ENCODE measurements around the gene NINL.

The NINL gene

GRCh38 chr20:25489221-25489871, 96.0 kb downstream of the NINL start:
- Histone ChIP-seq H3K27me3 (ENCODE audit: control insufficient read depth, insufficient read depth, low read length) (no peaks in the 10 kb centered on the region), H3K79me2 (peaks cover 7% of the 10 kb centered on the region), H3K9ac (no peak overlapping the region), H3K4me2 (ENCODE audit: low read length) (no peak overlapping the region), H2AFZ (no peak overlapping the region), H3K4me3 (ENCODE audit: low read depth, low read length) (no peak overlapping the region), H3K27ac (no peak overlapping the region), H3K4me1 (no peaks in the 10 kb centered on the region), H3K9me3 (ENCODE audit: control insufficient read depth, low read length) (no peaks in the 10 kb centered on the region), H3K36me3 (ENCODE audit: control insufficient read depth, insufficient read depth, low read length) (no peaks in the 10 kb centered on the region)
- no peak for TF ChIP-seq CTCF (IDR thresholded peaks at IDR 0.05)

- no peak for TF ChIP-seq CTCF (IDR thresholded peaks at IDR 0.05)
- Histone ChIP-seq H2AFZ (no peak overlapping the region), H3K4me3 (ENCODE audit: low read depth, low read length) (no peak overlapping the region), H3K4me1 (no peaks in the 10 kb centered on the region), H3K27me3 (ENCODE audit: control insufficient read depth, insufficient read depth, low read length) (no peaks in the 10 kb centered on the region), H3K27ac (no peak overlapping the region), H3K9ac (no peak overlapping the region), H3K4me2 (ENCODE audit: low read length) (no peak overlapping the region), H3K9me3 (ENCODE audit: control insufficient read depth, low read length) (no peaks in the 10 kb centered on the region), H3K36me3 (ENCODE audit: control insufficient read depth, insufficient read depth, low read length) (no peaks in the 10 kb centered on the region), H3K79me2 (no peaks in the 10 kb centered on the region)
Observed at GRCh38 chr20:25487975-25488374, 97.4 kb downstream of the NINL start.

- Histone ChIP-seq H3K36me3 (ENCODE audit: control insufficient read depth, insufficient read depth, low read length) (no peaks in the 10 kb centered on the region), H3K4me3 (ENCODE audit: low read depth, low read length) (no peak overlapping the region)
Observed at GRCh38 chr20:25487306-25487705, 98.0 kb downstream of the NINL start.

GRCh38 chr20:25486377-25486776, 99.0 kb downstream of the NINL start:
- no peaks in the 10 kb centered on the region for H3K79me2 ChIP-seq
- H3K9ac ChIP-seq: no peak overlapping the region
- no peak overlapping the region for H3K4me3 ChIP-seq (ENCODE audit: low read depth, low read length)
- no peak overlapping the region for H3K27ac ChIP-seq
- H3K36me3 ChIP-seq (ENCODE audit: control insufficient read depth, insufficient read depth, low read length): no peaks in the 10 kb centered on the region
- H3K4me2 ChIP-seq (ENCODE audit: low read length): no peak overlapping the region
- no peaks in the 10 kb centered on the region for H3K9me3 ChIP-seq (ENCODE audit: control insufficient read depth, low read length)
- H2AFZ ChIP-seq: no peak overlapping the region
- no peak for TF ChIP-seq CTCF (IDR thresholded peaks at IDR 0.05)
- H3K4me1 ChIP-seq: no peaks in the 10 kb centered on the region
- H3K27me3 ChIP-seq (ENCODE audit: control insufficient read depth, insufficient read depth, low read length): no peaks in the 10 kb centered on the region

More at GRCh38 chr20:25487306-25487705, 98.0 kb downstream of the NINL start:
- H3K9me3 ChIP-seq (ENCODE audit: control insufficient read depth, low read length): no peaks in the 10 kb centered on the region
- H3K4me2 ChIP-seq (ENCODE audit: low read length): no peak overlapping the region
- no peak overlapping the region for H3K27ac ChIP-seq
- H3K79me2 ChIP-seq: no peaks in the 10 kb centered on the region
- no peak overlapping the region for H3K9ac ChIP-seq
- no peaks in the 10 kb centered on the region for H3K27me3 ChIP-seq (ENCODE audit: control insufficient read depth, insufficient read depth, low read length)
- H3K4me1 ChIP-seq: no peaks in the 10 kb centered on the region
- H2AFZ ChIP-seq: no peak overlapping the region
- no peak for TF ChIP-seq CTCF (IDR thresholded peaks at IDR 0.05)

GRCh38 chr20:25485872-25486271, 99.5 kb downstream of the NINL start:
- TF ChIP-seq CTCF (IDR thresholded peaks at IDR 0.05): no peak
- no peaks in the 10 kb centered on the region for H3K79me2 ChIP-seq
- no peaks in the 10 kb centered on the region for H3K9me3 ChIP-seq (ENCODE audit: control insufficient read depth, low read length)
- no peaks in the 10 kb centered on the region for H3K27me3 ChIP-seq (ENCODE audit: control insufficient read depth, insufficient read depth, low read length)
- H3K4me2 ChIP-seq (ENCODE audit: low read length): no peak overlapping the region
- H3K9ac ChIP-seq: no peak overlapping the region
- no peak overlapping the region for H2AFZ ChIP-seq
- no peak overlapping the region for H3K27ac ChIP-seq
- no peaks in the 10 kb centered on the region for H3K36me3 ChIP-seq (ENCODE audit: control insufficient read depth, insufficient read depth, low read length)
- H3K4me3 ChIP-seq (ENCODE audit: low read depth, low read length): no peak overlapping the region
- H3K4me1 ChIP-seq: no peaks in the 10 kb centered on the region

Measured in parathyroid adenoma (tissue), 2 donors.